ENCODE results near the gene SULT1A1.
"Not testable (repeated sequence)": the region's sequence is repeated elsewhere in the genome, so short reads cannot be mapped to it uniquely, and the experiment has no call there.

SULT1A1 gene

DNA sequence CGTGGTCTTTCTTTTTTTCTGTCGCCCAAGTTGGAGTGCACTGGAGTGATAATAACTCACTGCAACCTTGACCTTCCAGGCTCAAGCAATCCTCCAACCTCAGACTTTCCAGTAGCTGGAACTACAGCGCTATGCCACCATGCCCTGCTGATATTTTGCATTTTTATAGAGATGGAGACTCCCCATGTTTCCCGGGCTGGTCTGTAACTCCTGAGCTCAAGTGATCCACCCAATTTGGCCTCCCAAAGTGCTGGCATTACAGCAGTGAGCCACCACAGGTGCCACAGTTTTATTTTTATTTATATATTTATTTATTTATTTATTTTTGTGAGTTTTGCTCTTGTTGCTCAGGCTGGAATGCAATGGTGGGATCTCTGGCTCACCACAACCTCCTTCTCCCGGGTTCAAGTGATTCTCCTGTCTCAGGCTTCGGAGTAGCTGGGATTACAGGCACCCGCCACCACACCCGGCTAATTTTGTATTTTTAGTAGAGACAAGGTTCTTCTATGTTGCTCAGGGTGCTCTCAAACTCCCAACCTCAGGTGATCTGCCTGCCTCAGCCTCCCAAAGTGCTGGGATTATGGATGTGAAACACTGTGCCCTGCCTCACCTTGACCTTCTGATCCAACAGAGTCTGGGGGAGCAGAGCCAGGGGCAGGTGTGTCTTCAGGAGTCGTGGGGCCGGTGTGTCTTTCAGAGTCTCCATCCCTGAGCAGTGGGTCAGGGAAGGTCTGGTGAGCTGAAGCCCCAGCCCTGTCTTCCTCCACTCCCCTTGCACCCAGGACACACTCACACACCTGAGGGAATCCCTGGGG lies 2.0 kb downstream of the SULT1A1 start:
- not testable (repeated sequence) for DNase-seq

DNA sequence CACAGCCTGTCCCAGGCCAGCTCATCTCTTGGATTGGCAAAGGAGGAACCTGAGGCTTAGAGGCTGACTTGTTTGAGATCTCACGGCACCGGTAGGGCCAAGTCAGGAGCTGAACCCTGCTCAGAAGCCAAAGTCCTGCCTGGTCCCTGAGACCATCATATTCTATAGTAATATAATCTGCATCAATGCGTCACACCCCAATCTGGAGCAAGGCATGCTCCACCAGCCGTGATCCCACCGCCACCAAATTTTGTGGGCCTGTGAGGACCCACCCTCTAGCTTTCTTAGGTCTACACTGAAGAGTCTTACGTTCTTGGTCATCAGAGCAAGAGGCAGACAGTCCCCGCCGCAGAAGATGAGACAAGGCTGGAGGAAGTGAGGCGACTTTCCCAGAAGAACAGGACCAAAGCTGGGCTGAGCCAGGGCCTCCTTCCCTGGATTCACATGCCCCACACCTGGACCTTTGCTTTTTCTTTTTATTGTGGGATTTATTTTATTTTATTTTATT lies 2.7 kb downstream of the SULT1A1 start:
- DNase-seq: no peak

DNA sequence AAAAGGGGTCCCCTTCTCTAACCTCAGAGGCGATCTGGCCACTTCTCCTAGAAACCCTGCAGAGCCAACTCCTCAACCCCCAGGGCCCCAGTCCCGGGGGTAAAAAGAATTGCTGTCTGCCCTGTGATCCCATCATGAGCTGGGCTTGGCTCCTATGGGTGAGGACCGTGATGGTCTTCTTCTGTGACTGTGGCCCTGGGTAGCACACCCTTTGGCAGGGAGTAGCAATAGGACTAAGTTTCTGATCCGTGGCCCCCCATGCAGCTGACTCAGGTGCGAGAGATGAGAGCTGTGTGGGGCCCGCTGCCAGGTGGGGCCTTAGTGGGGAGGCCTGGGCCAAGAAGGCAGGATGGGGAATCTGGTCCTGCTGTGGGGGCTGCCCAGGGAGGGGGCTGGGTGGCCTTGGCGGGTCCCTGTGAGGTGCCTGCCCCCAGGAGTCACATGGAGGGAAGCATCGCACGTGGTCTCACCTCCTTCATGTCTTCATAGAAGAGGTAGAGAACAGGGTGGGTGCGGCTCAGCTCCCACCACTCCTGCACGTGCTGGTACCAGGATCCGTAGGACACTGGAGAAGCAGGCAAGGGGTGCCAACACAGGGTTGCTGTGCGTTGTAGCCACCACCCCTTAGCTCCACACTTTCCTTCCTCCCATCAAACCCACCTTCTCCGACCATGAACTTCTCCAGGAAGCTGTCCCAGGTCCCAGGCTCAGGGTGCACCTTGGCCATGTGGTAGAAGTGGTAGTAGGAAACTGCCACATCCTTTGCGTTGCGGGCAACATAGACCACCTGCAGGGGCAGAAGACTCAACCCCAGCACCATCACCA lies 3.3 kb downstream of the SULT1A1 start:
- DNase-seq: no peak

DNA sequence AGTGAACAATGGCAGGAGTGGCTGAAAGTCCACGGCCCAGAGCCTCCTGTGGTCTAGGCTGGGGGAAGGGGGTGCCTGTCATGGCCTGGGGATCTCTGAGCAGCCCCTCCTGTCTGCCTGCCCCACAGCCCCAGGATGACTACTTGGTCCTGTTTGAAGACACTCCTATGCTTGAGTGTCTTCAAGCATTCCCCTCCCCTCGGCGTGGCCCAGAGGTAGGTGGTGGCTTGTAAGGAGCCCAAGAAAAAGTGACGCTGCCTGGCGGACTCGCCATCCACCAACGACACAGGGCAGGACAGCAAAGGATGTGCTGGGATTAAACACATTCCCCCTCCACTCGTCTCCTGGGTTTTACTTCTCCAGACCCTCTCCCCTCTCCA lies 5.7 kb downstream of the SULT1A1 start:
- DNase-seq: no peak

DNA sequence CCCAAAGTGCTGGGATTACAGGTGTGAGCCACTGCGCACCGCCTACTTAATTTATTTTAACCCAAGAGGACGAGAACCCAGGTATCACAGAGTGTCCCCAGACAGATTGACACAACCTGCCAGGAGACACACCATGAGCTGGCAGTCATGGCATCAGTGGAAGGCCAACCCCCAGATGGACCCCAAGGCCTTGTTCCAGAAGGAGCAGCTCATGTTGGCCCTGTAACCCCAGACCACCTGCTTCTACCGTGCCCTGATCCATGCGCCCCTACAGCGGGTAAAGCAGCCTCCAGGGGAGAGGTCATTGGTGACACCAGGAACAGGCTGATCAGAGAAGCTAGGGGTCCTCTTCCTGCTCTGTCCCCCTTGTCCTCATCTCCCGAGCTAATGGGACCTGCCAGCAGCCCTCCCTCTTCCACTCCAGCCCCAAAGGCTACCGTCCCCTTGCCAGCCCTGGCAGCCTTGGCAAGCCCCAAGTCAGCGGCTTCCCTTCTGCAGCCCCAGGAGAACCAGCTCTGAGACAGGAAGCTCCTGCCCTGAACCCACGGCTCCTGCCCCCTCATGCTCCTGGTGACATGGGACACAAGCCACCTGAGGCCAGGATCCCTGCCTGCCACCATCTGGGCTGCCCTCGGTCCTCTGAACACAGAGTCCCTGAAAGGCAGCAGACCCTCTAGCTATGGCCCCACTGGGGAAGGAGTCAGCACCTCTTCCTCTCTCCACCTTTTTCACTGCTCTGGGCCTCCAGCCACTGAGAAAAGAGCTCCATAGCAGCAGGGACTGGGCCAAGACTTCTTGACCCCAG lies 6.3 kb downstream of the SULT1A1 start:
- DNase-seq: no peak

DNA sequence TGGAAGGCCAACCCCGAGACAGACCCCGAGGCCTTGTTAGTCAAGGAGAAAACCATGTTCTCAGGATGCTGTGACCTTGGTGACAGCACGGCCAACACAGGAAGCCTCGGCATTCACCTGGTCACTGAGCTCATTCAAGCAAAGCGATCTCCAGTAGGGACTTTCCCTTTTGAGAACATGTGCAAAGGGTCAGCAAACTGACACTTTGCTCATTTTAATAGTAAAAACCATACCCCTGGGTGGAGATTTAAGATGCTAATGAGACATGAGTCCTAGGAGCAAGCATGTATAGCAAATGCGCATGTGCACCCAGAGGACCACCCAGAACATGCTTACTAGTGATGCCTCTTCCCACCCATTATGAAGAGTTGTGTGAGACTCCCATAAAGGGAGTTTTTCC lies 7.3 kb downstream of the SULT1A1 start:
- no peak for DNase-seq

DNA sequence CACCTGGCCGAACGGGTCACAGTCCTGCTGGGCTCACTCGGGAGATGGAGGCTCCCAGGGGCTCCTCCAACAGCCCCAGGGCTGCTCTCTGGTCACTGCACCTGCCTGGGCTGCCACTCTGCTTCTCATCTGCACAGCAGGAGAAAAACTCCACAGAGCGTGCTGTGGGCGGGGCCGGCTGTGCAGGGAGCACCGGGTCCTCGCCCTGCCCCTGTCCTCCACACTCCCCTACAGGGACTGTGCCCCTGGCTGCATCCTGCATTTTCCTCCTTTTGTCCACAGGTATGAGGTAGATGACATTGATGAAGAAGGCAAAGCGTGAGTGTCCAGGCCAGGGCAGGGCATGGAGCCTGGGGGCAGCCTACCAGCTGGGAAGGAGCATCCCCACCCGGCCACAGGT lies 7.8 kb downstream of the SULT1A1 start:
- DNase-seq: not testable (repeated sequence)

DNA sequence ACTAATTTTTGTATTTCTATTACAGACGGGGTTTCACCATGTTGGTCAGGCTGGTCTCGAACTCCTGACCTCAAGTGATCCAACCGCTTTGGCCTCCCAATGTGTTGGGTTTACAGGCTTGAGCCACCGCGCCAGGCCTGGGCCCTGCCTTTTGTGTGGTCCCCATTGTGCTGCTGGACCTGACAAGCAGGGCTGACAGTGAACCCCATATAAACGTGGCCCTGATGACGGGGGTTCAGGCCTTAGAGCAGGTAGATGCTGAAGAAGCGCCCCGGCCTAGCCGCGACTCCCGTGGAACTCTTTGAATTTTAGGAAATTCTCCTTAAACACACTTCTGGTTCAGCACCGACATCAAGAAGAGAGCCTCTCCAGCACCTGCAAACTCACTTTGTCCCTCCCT lies 8.3 kb downstream of the SULT1A1 start:
- not testable (repeated sequence) for DNase-seq

DNA sequence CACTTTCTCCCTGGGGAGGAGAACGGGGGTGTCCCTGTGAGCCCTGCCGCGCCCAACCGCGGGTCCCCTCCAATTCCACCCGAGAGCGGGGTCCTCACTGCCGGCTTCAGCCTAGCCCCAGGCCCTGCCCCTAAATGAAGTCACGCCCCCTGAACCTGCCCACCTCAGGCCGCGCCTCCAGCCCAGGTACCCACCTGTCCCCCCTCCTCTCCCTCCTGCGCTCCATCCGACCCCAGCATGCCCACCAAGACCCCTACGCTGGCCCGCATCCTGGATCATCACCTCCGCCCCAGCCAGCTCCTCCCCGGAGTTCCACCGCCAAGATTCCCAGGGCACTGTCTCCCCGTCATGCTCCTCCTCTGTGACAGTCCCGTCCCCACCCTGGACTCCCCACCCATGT lies 8.9 kb downstream of the SULT1A1 start:
- DNase-seq: not testable (repeated sequence)

DNA sequence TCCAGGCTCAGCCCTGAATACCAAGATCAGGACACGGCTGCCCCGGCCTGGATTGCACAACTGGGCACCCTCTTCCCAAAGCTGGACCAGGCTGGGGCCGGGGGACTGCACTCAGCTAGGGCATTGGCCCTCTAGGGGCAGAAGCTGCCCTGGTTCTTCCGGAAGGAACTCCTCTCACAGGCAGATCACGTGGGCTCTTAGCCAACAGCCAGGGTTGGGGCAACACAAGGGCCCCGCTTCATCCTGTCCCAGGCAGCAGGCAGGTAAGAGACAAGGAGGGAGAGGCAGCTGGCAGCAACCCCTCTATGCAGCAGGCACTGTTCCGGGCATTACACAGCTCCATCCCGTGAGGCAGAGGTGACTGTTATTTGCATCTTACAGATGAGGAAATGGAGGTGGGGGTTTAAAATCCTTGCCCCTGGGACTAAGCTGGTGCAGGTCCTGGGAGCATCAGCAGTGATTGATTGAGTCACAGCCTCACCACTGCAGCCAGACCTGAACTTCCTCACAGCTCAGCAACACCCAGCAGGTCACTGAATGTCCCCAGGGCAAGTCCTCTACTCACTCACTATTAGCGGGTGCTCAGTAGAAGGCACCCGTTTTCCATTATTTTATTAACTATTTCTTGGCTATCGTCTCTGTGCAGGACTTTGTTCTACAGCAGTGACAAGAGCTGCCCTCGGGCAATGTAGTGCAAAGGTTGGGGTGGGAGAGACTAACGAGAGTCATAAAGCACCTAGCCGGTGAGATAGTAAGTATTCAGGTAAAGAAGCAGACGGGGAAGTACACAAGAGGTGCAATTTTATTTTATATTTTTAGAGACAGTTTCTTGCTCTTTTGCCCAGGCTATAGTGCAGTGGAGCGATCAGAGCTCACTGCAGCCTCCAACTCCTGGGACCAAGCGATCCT lies 10.2 kb downstream of the SULT1A1 start:
- DNase-seq: not testable (repeated sequence)

DNA sequence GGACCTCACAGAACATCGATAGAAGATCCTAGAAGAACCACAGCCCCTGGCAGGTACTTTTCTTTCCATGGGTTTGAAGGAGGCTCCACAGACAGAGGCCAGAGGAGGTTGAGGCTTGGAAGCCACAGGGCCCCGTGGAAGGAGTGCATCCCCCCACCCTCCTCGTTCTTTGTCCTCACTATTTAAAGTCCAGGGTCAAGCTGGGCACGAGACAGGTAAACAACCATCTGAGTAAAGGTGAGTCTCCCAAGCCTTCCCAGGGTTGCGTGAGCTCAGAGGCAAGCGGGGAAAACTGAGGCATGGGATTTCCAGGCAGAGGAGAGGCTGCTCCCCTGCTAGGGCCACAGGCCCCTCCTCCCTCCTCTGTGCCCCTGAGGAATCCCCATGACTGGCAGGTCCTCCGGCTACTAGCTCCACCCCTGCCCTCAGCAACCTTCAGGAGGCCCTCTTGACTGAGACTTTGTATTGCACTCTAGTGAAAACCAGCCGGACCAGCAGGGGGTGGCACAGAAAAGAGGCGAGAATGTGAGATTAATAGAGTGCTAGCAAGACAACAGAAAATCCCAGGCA lies 12.1 kb downstream of the SULT1A1 start:
- DNase-seq: no peak

DNA sequence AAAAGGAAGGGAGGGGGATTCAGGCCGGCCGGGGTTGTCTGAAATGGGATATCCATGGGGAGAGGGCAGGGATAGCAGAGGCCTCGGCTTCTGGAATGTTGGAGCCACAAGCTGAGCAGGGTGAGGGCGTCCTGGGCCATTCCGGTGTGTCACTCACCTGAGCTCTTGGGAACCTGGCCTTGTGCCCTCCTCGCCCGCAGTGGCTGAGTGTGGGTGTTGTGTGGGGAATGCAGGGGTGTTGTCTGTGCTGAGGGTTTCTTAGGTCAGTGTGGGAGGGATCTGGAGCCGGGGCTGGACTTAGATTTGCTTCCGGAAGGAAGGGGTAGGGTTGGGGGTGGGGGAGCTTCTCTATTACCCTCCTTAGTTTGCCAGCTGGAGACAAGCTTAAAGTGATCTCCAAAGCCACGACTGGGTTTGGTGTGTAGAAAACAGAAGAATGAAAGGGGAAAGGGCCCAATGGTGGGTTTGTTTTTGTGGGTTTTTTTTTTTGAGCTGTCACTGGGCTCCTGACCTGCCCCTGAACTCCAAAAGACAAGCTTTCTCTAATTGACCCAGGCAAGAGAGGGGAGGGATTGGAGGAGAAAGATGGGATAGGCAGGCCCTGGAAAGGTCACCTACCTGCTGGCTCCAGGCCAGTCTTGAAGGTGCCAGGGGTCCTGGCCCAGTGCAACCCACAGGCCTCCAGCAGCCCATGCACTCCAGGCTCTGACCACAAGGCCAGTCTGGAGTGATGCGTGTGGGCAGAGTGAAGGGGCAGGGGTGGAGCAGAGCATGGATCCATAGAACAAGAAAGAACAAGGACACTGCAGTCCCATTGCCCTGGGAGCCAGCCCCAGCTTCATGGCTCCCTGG lies 12.8 kb downstream of the SULT1A1 start, which contains the start of gene SULT1A2:
TSS of gene SULT1A2 (minus strand) at position 211 of the 852 bp plus-strand sequence. CDS start 1,120 bp downstream, outside the sequence.
- no peak for DNase-seq

DNA sequence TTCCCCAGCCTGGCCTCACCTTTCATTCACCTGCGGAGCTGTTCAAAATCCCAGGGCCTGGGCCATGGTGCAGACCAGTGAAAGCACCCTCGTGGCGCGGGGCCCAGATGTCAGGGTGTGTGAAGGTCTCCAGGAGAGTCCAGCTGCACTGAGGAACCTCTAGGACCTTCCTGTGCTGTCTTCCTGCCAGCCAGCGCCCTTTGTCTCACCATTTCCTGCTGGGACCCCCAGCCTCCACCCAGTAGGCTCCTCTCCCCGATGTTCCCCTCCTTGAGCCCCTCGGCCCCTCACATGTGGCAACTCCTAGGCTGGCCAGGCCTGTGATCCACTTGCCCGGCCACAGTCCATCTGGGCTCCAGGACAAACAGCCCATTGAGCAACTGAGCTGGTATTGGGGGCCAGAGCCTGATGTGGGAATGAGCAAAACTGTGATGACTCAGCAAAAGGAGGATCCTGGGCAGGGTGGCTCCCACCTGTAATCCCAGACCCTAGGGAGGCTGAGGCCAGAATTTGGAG lies 13.7 kb downstream of the SULT1A1 start:
- no peak for DNase-seq

DNA sequence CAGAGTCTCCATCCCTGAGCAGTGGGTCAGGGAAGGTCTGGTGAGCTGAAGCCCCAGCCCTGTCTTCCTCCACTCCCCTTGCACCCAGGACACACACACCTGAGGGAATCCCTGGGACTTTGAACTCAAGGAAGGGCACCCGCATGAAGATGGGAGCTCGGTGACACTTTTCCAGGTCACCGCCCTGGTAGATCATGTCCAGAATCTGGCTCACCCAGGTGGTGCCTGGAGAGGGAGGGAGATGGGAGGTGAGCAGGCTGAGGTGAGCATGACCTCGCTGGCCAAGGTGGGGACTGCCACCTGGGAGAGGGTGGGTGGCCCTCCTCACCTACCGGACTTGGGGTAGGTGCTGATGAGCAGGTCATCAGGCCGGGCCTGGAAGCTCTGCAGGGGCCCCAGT lies 14.4 kb downstream of the SULT1A1 start:
- not testable (repeated sequence) for DNase-seq

DNA sequence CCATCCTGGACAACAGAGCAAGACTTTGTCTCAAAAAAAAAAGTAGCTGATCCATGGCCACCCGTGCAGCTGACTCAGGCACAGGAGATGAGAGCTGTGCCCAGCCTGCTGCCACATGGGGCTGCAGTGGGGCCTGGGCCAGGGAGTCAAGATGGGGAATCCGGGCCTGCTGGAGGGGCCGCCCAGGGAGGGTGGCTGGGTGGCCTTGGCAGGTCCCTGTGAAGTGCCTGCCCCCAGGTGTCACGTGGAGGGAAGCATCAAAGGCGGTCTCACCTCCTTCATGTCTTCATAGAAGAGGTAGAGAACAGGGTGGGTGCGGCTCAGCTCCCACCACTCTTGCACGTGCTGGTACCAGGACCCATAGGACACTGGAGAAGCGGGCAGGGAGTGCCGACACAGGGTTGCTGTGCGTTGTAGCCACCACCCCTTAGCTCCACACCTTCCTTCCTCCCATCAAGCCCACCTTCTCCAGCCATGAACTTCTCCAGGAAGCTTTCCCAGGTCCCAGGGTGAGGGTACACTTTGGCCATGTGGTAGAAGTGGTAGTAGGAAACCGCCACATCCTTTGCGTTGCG lies 16.8 kb downstream of the SULT1A1 start:
- DNase-seq: no peak

DNA sequence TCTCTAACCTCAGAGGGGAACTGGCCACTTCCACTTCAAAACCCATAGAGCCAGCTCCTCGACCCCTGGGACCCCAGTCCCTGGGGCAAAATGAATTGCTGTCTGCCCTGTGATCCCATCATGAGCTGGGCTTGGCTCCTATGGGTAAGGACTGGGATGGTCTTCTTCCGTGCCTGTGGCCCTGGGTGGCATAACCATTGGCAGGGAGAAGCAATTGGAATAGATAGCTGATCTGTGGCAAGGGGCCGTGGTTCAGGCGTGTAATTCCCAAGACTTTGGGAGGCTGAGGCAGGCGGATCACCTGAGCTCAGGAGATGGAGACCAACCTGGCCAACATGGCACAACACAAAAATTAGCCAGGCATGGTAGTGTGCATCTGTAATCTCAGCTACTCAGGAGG lies 17.3 kb downstream of the SULT1A1 start:
- no peak for DNase-seq

DNA sequence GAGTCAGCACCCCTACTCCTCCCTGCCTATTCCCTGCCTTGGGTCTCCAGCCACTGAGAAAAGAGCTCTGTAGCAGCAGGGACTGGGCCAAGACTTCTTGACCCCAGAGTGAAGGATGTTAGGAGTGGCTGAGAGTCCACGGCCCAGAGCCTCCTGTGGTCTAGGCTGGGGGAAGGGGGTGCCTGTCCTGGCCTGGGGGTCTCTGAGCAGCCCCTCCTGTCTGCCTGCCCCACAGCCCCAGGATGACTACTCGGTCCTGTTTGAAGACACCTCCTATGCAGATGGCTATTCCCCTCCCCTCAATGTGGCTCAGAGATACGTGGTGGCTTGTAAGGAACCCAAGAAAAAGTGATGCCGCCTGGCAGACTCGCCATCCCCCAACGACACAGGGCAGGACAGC lies 18.5 kb downstream of the SULT1A1 start:
- no peak for DNase-seq

DNA sequence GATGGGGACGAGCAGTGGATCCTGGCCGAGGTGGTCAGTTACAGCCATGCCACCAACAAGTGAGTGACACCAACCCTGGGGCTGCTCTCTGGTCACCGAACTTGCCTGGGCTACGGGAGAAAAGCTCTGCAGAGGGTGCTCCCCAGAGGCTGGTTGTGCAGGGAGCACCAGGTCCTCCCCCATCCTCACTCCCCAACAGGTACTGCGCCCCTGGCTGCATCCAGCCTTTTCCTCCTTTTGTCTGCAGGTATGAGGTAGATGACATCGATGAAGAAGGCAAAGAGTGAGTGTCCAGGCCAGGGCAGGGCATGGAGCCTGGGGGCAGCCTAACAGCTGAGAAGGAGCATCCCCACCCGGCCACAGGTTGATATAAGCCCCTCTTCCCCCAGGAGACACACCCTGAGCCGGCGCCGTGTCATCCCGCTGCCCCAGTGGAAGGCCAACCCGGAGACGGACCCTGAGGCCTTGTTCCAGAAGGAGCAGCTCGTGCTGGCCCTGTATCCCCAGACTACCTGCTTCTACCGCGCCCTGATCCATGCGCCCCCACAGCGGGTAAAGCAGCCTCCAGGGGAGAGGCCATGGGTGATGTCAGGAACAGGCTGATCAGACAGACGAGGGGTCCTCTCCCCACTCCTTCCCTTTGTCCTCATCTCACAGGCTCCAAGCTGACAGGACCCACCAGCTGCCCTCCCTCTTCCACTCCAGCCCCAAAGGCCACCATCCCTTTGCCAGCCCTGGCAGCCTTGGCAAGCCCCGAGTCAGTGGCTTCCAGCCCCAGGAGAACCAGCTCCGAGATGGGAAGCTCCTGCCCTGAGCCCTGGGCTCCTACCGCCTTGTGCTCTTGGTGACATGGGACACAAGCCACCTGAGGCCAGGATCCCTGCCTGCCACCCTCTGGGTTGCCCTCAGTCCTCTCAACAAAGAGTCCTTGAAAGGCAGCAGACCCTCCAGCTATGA lies 19.2 kb downstream of the SULT1A1 start:
- no peak for DNase-seq

DNA sequence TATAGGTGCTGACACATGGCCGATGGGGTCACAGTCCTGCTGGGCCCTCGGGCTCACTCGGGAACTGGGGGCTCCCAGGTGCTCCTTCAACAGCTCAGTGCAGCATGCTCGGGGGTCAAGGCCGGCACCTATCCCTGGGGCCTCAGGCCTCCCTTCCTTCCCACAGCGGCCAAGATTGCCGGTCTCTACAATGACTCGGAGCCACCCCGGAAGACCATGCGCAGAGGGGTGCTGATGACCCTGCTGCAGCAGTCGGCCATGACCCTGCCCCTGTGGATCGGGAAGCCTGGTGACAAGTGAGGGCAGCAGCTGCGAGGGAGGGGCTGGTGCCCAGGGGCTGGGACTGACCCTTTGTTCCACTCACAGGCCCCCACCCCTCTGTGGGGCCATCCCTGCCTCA lies 19.9 kb downstream of the SULT1A1 start:
- DNase-seq: no peak
